GM19452 (cell line): Measurements from ENCODE around the gene AGFG1.
"Not testable (repeated sequence)": the region's sequence is repeated elsewhere in the genome, so short reads cannot be mapped to it uniquely, and the experiment has no call there.

ENCODE experiments used
- ATAC-seq: cut with Tn5 transposase; IDR thresholded peaks from one replicate; pipeline ENCODE4 v1.9.1; 2021; ENCODE audit not compliant: unreplicated experiment

The AGFG1 gene

GRCh38 chr2:227534714-227535113, 62.8 kb downstream of the AGFG1 start:
- ATAC-seq, result peak; percentile 83

GRCh38 chr2:227536445-227536844, 64.5 kb downstream of the AGFG1 start:
- no peak for ATAC-seq

- no peak for ATAC-seq
Observed at GRCh38 chr2:227539465-227539956, 67.6 kb downstream of the AGFG1 start.

- ATAC-seq, result not testable (repeated sequence)
Observed at GRCh38 chr2:227540352-227540751, 68.4 kb downstream of the AGFG1 start.

- no peak for ATAC-seq
Observed at GRCh38 chr2:227545990-227546389, 74.0 kb downstream of the AGFG1 start.

GRCh38 chr2:227551836-227552235, 79.9 kb downstream of the AGFG1 start:
- no peak for ATAC-seq

- no peak for ATAC-seq
Observed at GRCh38 chr2:227562581-227562980, 90.6 kb downstream of the AGFG1 start.

GRCh38 chr2:227565080-227565479, 93.1 kb downstream of the AGFG1 start:
- ATAC-seq, result no peak

GRCh38 chr2:227566012-227566411, 94.1 kb downstream of the AGFG1 start:
- no peak for ATAC-seq

- no peak for ATAC-seq
Observed at GRCh38 chr2:227568852-227569169, 96.9 kb downstream of the AGFG1 start.

GRCh38 chr2:227570615-227571014, 98.7 kb downstream of the AGFG1 start:
- no peak for ATAC-seq

- no peak for ATAC-seq
Observed at GRCh38 chr2:227576110-227576509, 104.2 kb downstream of the AGFG1 start.

- ATAC-seq, result no peak
Observed at GRCh38 chr2:227576812-227577211, 104.9 kb downstream of the AGFG1 start.

- no peak for ATAC-seq
Observed at GRCh38 chr2:227577555-227577954, 105.6 kb downstream of the AGFG1 start.

GRCh38 chr2:227578642-227579041, 106.7 kb downstream of the AGFG1 start:
- no peak for ATAC-seq

- ATAC-seq, result no peak
Observed at GRCh38 chr2:227579791-227580190, 107.8 kb downstream of the AGFG1 start.

- ATAC-seq, result no peak
Observed at GRCh38 chr2:227582369-227582768, 110.4 kb downstream of the AGFG1 start.

- ATAC-seq, result no peak
Observed at GRCh38 chr2:227592694-227593387, 120.9 kb downstream of the AGFG1 start.

- ATAC-seq, result no peak
Observed at GRCh38 chr2:227595797-227596196, 123.8 kb downstream of the AGFG1 start.

- no peak for ATAC-seq
Observed at GRCh38 chr2:227597036-227597435, 125.1 kb downstream of the AGFG1 start.

- no peak for ATAC-seq
Observed at GRCh38 chr2:227597998-227598397, 126.0 kb downstream of the AGFG1 start.

- not testable (repeated sequence) for ATAC-seq
Observed at GRCh38 chr2:227598835-227599503, 127.0 kb downstream of the AGFG1 start, which contains the start of gene SCYGR2. SCYGR2 (plus strand) TSS chr2:227598893; CDS start chr2:227598893, 0 bp downstream.
